GM18526 (cell line): ENCODE results near the gene DPPA3.

Experiments
- POLR2A ChIP-seq: IDR thresholded peaks from 3 replicates; pipeline ENCODE4 v1.6.1; 2011; ENCODE audit not compliant: insufficient read length; ENCODE audit errors: extremely low read depth

DPPA3 gene

GRCh38 chr12:7716381-7716780, 5.1 kb downstream of the DPPA3 start:
- no peak for TF ChIP-seq POLR2A

DNA sequence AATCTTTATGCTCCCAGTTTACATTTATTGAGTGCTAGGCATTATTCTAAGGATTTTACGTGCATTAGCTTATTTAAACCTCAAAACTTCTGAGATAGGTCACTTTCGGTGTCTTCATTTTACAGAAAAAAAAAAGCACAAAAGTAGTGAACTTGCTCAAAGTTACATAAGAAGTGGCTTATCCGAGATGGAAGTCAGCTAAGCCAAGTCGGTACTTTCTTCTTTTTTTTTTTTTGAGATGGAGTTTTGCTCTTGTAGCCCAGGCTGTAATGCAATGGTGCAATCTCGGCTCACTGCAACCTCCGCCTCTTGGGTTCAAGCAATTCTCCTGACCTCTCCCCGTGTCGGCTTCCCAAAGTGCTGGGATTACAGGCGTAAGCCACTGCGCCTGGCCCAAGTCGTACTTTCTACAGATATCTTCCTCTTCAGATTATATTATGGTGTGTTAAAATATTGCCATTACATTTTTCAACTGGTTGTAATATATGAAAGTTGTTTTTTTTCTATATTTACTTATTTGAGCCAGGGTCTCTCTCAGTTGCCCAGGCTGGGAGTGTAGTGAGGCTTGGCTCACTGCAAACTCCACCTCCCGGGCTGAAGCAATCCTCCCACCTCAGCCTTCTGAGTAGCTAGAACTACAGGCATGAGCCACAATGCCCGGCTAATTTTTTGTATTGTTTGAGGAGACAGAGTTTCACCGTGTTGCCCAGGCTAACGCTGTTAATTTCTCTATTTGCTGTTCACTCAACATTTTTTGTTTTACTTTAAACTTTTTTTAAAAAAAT, 8.9 kb downstream of the DPPA3 start:
- no peak for TF ChIP-seq POLR2A

- no peak for TF ChIP-seq POLR2A
Observed at GRCh38 chr12:7723926-7724325, 12.7 kb downstream of the DPPA3 start.

DNA sequence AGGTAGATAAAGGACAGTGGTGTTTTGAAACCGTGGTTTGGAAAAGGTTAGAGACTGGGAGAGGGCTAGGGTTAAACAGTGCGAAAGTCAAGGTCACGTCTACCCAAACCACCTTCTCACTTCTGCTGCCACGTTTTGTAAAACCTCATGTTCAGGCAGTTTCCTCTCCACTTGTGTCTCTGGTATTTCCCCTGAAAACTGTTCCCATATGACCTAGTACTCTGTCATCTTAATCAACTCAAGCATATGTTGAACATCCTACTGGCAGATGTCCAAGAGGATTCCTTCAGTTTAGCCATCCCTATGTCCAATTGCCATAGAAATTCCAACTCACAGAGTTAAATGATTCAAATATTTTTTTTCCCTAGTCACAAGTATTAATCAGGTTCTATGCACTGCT, 18.5 kb downstream of the DPPA3 start:
- TF ChIP-seq POLR2A, result no peak

DNA sequence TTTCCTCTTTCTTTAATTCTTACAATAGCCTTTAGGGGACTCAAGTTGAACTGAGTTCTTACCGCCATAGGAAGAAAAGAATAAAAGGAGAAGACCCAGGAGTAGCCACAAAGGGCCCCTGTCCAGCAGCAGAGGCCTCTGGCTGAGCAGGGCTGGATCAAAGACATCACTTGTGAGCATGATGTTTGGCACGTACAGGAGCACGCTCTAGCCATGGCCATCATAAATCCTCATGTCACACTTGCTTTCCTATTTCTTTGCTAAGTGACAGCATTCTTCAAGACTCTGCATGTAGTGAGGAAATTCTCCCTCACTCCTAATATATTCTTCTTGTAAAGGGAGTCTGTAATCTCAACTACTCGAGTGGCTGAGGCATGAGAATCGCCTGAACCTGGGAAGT, 20.3 kb downstream of the DPPA3 start:
- no peak for TF ChIP-seq POLR2A

- TF ChIP-seq POLR2A, result no peak
Observed at GRCh38 chr12:7732993-7733392, 21.8 kb downstream of the DPPA3 start.

- no peak for TF ChIP-seq POLR2A
Observed at GRCh38 chr12:7747246-7747645, 36.0 kb downstream of the DPPA3 start, which contains the start of gene CLEC4C. Gene CLEC4C, minus strand, starts transcription at chr12:7747375. Its CDS starts 27 bp downstream, at chr12:7747348.

- TF ChIP-seq POLR2A, result no peak
Observed at GRCh38 chr12:7748852-7749251, 37.6 kb downstream of the DPPA3 start.

GRCh38 chr12:7749442-7749841, 38.2 kb downstream of the DPPA3 start:
- no peak for TF ChIP-seq POLR2A

- no peak for TF ChIP-seq POLR2A
Observed at GRCh38 chr12:7750350-7750749, 39.1 kb downstream of the DPPA3 start.

DNA sequence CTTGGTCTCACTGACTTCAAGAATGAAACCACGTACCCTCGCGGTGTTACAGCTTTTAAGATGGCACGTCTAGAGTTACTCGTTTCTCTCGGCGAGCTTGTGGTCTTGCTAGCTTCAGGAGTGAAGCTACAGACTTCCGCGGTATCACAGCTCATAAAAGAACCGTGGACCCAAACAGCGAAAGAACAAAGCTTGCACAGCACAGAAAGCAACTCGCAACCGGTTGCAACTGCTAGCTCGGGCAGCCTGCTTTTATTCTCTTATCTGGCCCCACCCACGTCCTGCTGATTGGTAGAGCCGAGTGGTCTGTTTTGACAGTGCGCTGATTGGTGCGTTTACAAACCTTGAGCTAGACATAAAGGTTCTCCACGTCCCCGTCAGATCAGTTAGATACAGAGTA, 40.2 kb downstream of the DPPA3 start:
- no peak for TF ChIP-seq POLR2A

- no peak for TF ChIP-seq POLR2A
Observed at GRCh38 chr12:7756993-7757392, 45.8 kb downstream of the DPPA3 start.

DNA sequence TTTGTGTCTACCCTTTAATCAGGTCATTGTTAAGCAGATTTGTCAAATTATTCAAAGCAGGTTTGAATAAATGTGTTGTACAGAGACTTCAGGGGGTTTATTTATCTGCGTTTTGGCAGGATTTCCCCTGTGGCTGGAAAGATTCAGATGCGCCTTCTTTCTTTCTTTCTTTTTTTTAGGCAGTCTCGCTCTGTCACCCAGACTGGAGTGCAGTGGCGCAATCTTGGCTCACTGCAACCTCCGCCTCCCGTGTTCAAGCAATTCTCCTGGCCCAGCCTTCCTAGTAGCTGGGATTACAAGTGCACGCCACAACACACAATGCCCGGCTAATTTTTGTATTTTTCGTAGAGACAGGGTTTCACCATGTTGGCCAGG, 47.5 kb downstream of the DPPA3 start:
- TF ChIP-seq POLR2A, result no peak
